ENCODE results near the gene SURF1. TPM values are rescaled to one million over a fixed set of nuclear protein-coding genes. Genes with fewer than 3 reads are reported as not detected.
"Not testable (repeated sequence)": the region's sequence is repeated elsewhere in the genome, so short reads cannot be mapped to it uniquely, and the experiment has no call there.

The SURF1 gene
- total RNA-seq, 1 donor from 2014 or later = 30.7 TPM

GRCh38 chr9:133346021-133346785 lies 10.1 kb downstream of the SURF1 start:
- no peak for DNase-seq (ENCODE audit: low read depth)

- DNase-seq (ENCODE audit: low read depth) = no peak
Observed at GRCh38 chr9:133345596-133345995, 10.7 kb downstream of the SURF1 start.

GRCh38 chr9:133344979-133345378 lies 11.3 kb downstream of the SURF1 start:
- no peak for DNase-seq (ENCODE audit: low read depth)

GRCh38 chr9:133344071-133344470 lies 12.2 kb downstream of the SURF1 start:
- no peak for DNase-seq (ENCODE audit: low read depth)

- DNase-seq (ENCODE audit: low read depth) = peak; percentile 71
Observed at GRCh38 chr9:133342570-133342969, 13.7 kb downstream of the SURF1 start.

- no peak for DNase-seq (ENCODE audit: low read depth)
Observed at GRCh38 chr9:133342069-133342406, 14.2 kb downstream of the SURF1 start.

- DNase-seq (ENCODE audit: low read depth) = peak; percentile 96
Observed at GRCh38 chr9:133341369-133342068, 14.8 kb downstream of the SURF1 start.

GRCh38 chr9:133340916-133341315 lies 15.4 kb downstream of the SURF1 start:
- DNase-seq (ENCODE audit: low read depth) = no peak

- no peak for DNase-seq (ENCODE audit: low read depth)
Observed at GRCh38 chr9:133340256-133340655, 16.0 kb downstream of the SURF1 start.

- no peak for DNase-seq (ENCODE audit: low read depth)
Observed at GRCh38 chr9:133339641-133340040, 16.6 kb downstream of the SURF1 start.

GRCh38 chr9:133335924-133336811 lies 20.1 kb downstream of the SURF1 start, which contains the start of gene SURF6:
TSS of gene SURF6 (minus strand) at chr9:133336188. CDS start at chr9:133336132, 56 bp downstream.
- peak; percentile 93 for DNase-seq (ENCODE audit: low read depth)

GRCh38 chr9:133334888-133335287 lies 21.4 kb downstream of the SURF1 start:
- not testable (repeated sequence) for DNase-seq (ENCODE audit: low read depth)

- DNase-seq (ENCODE audit: low read depth) = no peak
Observed at GRCh38 chr9:133334161-133334560, 22.1 kb downstream of the SURF1 start.

GRCh38 chr9:133333566-133333965 lies 22.7 kb downstream of the SURF1 start:
- no peak for DNase-seq (ENCODE audit: low read depth)

GRCh38 chr9:133333011-133333410 lies 23.3 kb downstream of the SURF1 start:
- no peak for DNase-seq (ENCODE audit: low read depth)

- DNase-seq (ENCODE audit: low read depth) = no peak
Observed at GRCh38 chr9:133332381-133332730, 23.9 kb downstream of the SURF1 start.

GRCh38 chr9:133331641-133332380 lies 24.5 kb downstream of the SURF1 start:
- no peak for DNase-seq (ENCODE audit: low read depth)

GRCh38 chr9:133331221-133331620 lies 25.1 kb downstream of the SURF1 start:
- DNase-seq (ENCODE audit: low read depth) = no peak

GRCh38 chr9:133329306-133330156 lies 26.8 kb downstream of the SURF1 start:
- DNase-seq (ENCODE audit: low read depth) = not testable (repeated sequence)

GRCh38 chr9:133327834-133328484 lies 28.3 kb downstream of the SURF1 start:
- no peak for DNase-seq (ENCODE audit: low read depth)
